ENCODE measurements around the gene CCL2. TPM values are rescaled to one million over a fixed set of nuclear protein-coding genes. Genes with fewer than 3 reads are reported as not detected.

Gene CCL2
- total RNA-seq (ENCODE audit: low replicate concordance): 4.2 and 7.0 TPM in 2 replicates

GRCh38 chr17:34254651-34255380 lies at the start of gene CCL2:
CCL2 (plus strand) TSS chr17:34255285; CDS start chr17:34255350, 65 bp downstream.
- Histone ChIP-seq H3K4me2 (peak within 1 kb of the TSS; percentile 85), H3K27ac (peak within 1 kb of the TSS; percentile 51), H2AFZ (replicated peaks) (peak within 1 kb of the TSS; percentile 97), H3K4me3 (peak within 1 kb of the TSS; percentile 49), H3K9ac (peak within 1 kb of the TSS; percentile 11), H3F3A (ENCODE audit: low read depth) (peaks cover 16% of the 10 kb centered on the region), H3K79me2 (ENCODE audit: low read depth) (no peaks in the 10 kb centered on the region), H3K36me3 (no peaks in the 10 kb centered on the region), H3K4me1 (peaks cover 17% of the 10 kb centered on the region), H3K9me3 (ENCODE audit: low read depth) (no peaks in the 10 kb centered on the region), H4K20me1 (ENCODE audit: low read depth) (no peaks in the 10 kb centered on the region), H3K27me3 (no peaks in the 10 kb centered on the region)
- Mint-ChIP-seq H3K4me1 (peaks cover 45% of the 10 kb centered on the region), H3K27ac (peak within 1 kb of the TSS; percentile 96), H3K9me3 (no peaks in the 10 kb centered on the region), H3K4me3 (peak within 1 kb of the TSS; percentile 84), H3K27me3 (ENCODE audit: insufficient read depth, low read depth) (peaks cover 3% of the 10 kb centered on the region), H3K36me3 (no peaks in the 10 kb centered on the region)
- peak; percentile 73 for DNase-seq (ENCODE audit: low spot score)
- TF ChIP-seq CTCF (IDR thresholded peaks at IDR 0.05) (no peak), EZH2phosphoT487 (IDR thresholded peaks at IDR 0.05) (no peak), EZH2 (IDR thresholded peaks at IDR 0.05) (no peak)

GRCh38 chr17:34205401-34205800 lies 49.7 kb upstream of the CCL2 start:
- H3K4me3 Mint-ChIP-seq: no peak overlapping the region
- Histone ChIP-seq H2AFZ (replicated peaks) (no peak overlapping the region), H3K9me3 (ENCODE audit: low read depth) (no peaks in the 10 kb centered on the region), H3K9ac (no peak overlapping the region), H4K20me1 (ENCODE audit: low read depth) (no peaks in the 10 kb centered on the region), H3K4me1 (no peaks in the 10 kb centered on the region), H3K27me3 (no peaks in the 10 kb centered on the region), H3K4me3 (no peak overlapping the region), H3K27ac (no peak overlapping the region), H3F3A (ENCODE audit: low read depth) (no peaks in the 10 kb centered on the region), H3K36me3 (no peaks in the 10 kb centered on the region), H3K4me2 (no peak overlapping the region), H3K79me2 (ENCODE audit: low read depth) (no peaks in the 10 kb centered on the region)
- peaks cover 11% of the 10 kb centered on the region for H3K9me3 Mint-ChIP-seq
- H3K4me1 Mint-ChIP-seq: peaks cover 4% of the 10 kb centered on the region
- no peak for DNase-seq (ENCODE audit: low spot score)
- TF ChIP-seq EZH2phosphoT487 (IDR thresholded peaks at IDR 0.05) (no peak), CTCF (IDR thresholded peaks at IDR 0.05) (no peak), EZH2 (IDR thresholded peaks at IDR 0.05) (no peak)
- no peak overlapping the region for H3K27ac Mint-ChIP-seq
- no peaks in the 10 kb centered on the region for H3K36me3 Mint-ChIP-seq
- peaks cover 10% of the 10 kb centered on the region for H3K27me3 Mint-ChIP-seq (ENCODE audit: insufficient read depth, low read depth)

GRCh38 chr17:34206569-34206968 lies 48.5 kb upstream of the CCL2 start:
- H3K27me3 Mint-ChIP-seq (ENCODE audit: insufficient read depth, low read depth): peaks cover 10% of the 10 kb centered on the region
- TF ChIP-seq EZH2 (IDR thresholded peaks at IDR 0.05): no peak
- TF ChIP-seq CTCF (IDR thresholded peaks at IDR 0.05): no peak
- TF ChIP-seq EZH2phosphoT487 (IDR thresholded peaks at IDR 0.05): no peak
- H4K20me1 ChIP-seq (ENCODE audit: low read depth): no peaks in the 10 kb centered on the region
- no peak overlapping the region for H3K27ac Mint-ChIP-seq
- no peak overlapping the region for H3K4me3 ChIP-seq
- peaks cover 4% of the 10 kb centered on the region for H3K4me1 Mint-ChIP-seq
- H3K27me3 ChIP-seq: no peaks in the 10 kb centered on the region
- H3K4me2 ChIP-seq: no peak overlapping the region
- no peaks in the 10 kb centered on the region for H3K36me3 Mint-ChIP-seq
- no peaks in the 10 kb centered on the region for H3K36me3 ChIP-seq
- DNase-seq (ENCODE audit: low spot score): no peak
- no peaks in the 10 kb centered on the region for H3K4me1 ChIP-seq
- no peaks in the 10 kb centered on the region for H3F3A ChIP-seq (ENCODE audit: low read depth)
- no peak overlapping the region for H3K4me3 Mint-ChIP-seq
- no peaks in the 10 kb centered on the region for H3K79me2 ChIP-seq (ENCODE audit: low read depth)
- H3K9me3 ChIP-seq (ENCODE audit: low read depth): no peaks in the 10 kb centered on the region
- no peak overlapping the region for H2AFZ ChIP-seq (replicated peaks)
- H3K9me3 Mint-ChIP-seq: peaks cover 18% of the 10 kb centered on the region
- H3K27ac ChIP-seq: no peak overlapping the region
- no peak overlapping the region for H3K9ac ChIP-seq

All from neural progenitor cell (in vitro differentiated cells).